Keratinocyte (primary cell): ENCODE results near the gene CHMP6. TPM values are rescaled to one million over a fixed set of nuclear protein-coding genes. Genes with fewer than 3 reads are reported as not detected.

ENCODE experiments used
- DNase-seq: peaks from one replicate; pipeline ENCODE4 v3.0.0-alpha.2; 2011; ENCODE audit warnings: low read depth, missing footprints, low spot score
- FAIRE-seq: peaks from 2 replicates; lab custom pipeline; 2011; peaks lifted over from hg19 to GRCh38; lab: Jason Lieb, UNC
- H2AFZ ChIP-seq: 2 replicates; pipeline ENCODE4 v1.6.0; 2012; ENCODE audit warnings: low read length, control low read depth, inconsistent platforms; ENCODE audit not compliant: control insufficient read depth
- H3K27ac ChIP-seq: 2 replicates; pipeline ENCODE4 v1.5.1; 2011; ENCODE audit warnings: low read length; ENCODE audit not compliant: control insufficient read depth, insufficient read depth
- H3K27me3 ChIP-seq: 3 replicates; pipeline ENCODE4 v1.6.0; 2011; ENCODE audit warnings: low read length; ENCODE audit not compliant: control insufficient read depth, insufficient read depth; ENCODE audit errors: extremely low read depth
- H3K36me3 ChIP-seq, 2 experiments: 2 replicates in 1 of 2; 3 replicates in 1 of 2; pipeline ENCODE4 v1.5.1; 2011; ENCODE audit warnings: low read length in 2 of 2, mild to moderate bottlenecking in 1 of 2; ENCODE audit not compliant: control insufficient read depth in 2 of 2, insufficient read depth in 2 of 2; ENCODE audit errors: extremely low read depth in 1 of 2
- H3K4me1 ChIP-seq: 3 replicates; pipeline ENCODE4 v1.5.1; 2011; ENCODE audit warnings: low read length; ENCODE audit not compliant: control insufficient read depth, insufficient read depth; ENCODE audit errors: extremely low read depth
- H3K4me2 ChIP-seq: 3 replicates; pipeline ENCODE4 v1.6.0; 2011; ENCODE audit warnings: low read depth, low read length; ENCODE audit not compliant: control insufficient read depth, insufficient read depth; ENCODE audit errors: extremely low read depth
- H3K4me3 ChIP-seq, 3 experiments: fragments of 200-600 bp in 1 of 3; sonication (generic) in 1 of 3; 2 replicates in 2 of 3; 3 replicates in 1 of 3; pipeline ENCODE4 v1.5.1; 2011 to 2016; ENCODE audit warnings: low read length in 3 of 3, mild to moderate bottlenecking in 3 of 3, control low read depth in 2 of 3, inconsistent platforms in 1 of 3, low read depth in 1 of 3, mixed read lengths in 1 of 3, mixed run types in 1 of 3, moderate library complexity in 1 of 3; ENCODE audit not compliant: control insufficient read depth in 2 of 3, insufficient read depth in 2 of 3; ENCODE audit errors: extremely low read depth in 1 of 3
- H3K79me2 ChIP-seq: 2 replicates; pipeline ENCODE4 v1.6.0; 2012; ENCODE audit warnings: low read length; ENCODE audit not compliant: control insufficient read depth, insufficient read depth
- H3K9ac ChIP-seq: 3 replicates; pipeline ENCODE4 v1.6.0; 2011; ENCODE audit warnings: low read length; ENCODE audit not compliant: control insufficient read depth, insufficient read depth; ENCODE audit errors: extremely low read depth
- H3K9me1 ChIP-seq: 3 replicates; pipeline ENCODE4 v1.6.0; 2011; ENCODE audit warnings: low read length; ENCODE audit not compliant: control insufficient read depth, insufficient read depth; ENCODE audit errors: extremely low read depth
- H3K9me3 ChIP-seq: 2 replicates; pipeline ENCODE4 v1.5.1; 2012; ENCODE audit warnings: low read depth, low read length; ENCODE audit not compliant: control insufficient read depth
- H4K20me1 ChIP-seq: 3 replicates; pipeline ENCODE4 v1.6.0; 2011; ENCODE audit warnings: low read length; ENCODE audit not compliant: control insufficient read depth, insufficient read depth; ENCODE audit errors: extremely low read depth
- CTCF ChIP-seq, 3 experiments: IDR thresholded peaks in 1 of 3; conservative IDR thresholded peaks in 1 of 3; optimal IDR thresholded peaks in 1 of 3; 2 replicates in 2 of 3; 3 replicates in 1 of 3; pipeline versions ENCODE3 to v1.5.1; 2011; ENCODE audit warnings: low read length in 3 of 3, mild to moderate bottlenecking in 3 of 3, moderate library complexity in 2 of 3, control low read depth in 1 of 3, inconsistent platforms in 1 of 3; ENCODE audit not compliant: insufficient read depth in 2 of 3; ENCODE audit errors: extremely low read depth in 1 of 3
- EZH2 ChIP-seq: IDR thresholded peaks from one replicate; pipeline ENCODE4 v1.6.1; 2012; ENCODE audit warnings: inconsistent platforms, mild to moderate bottlenecking, low read length, moderate library complexity
- dilution Hi-C: fragments of 300-500 bp; cut with MboI; formaldehyde crosslinking; loops from one replicate; pipeline ENCODE4 v1.7.0; 2020; ENCODE audit warnings: low sequenced_read_pairs; ENCODE audit not compliant: extremely low pct_ligation_motif_present
- polyA plus RNA-seq, 5 experiments: library from polyadenylated mRNA; depleted of rRNA in 3 of 5; stranded (reverse) in 3 of 5; stranded (forward) in 1 of 5; unstranded in 1 of 5; fragments of >200 nt; gene quantifications; 1 replicate in 1 of 5; 2 replicates in 3 of 5; 3 replicates in 1 of 5; pipeline versions ENCODE4 v1.2.1 to v1.2.3, GENCODE V29; 2011 to 2012; ENCODE audit warnings: missing spikeins in 2 of 5, low read depth in 1 of 5, low replicate concordance in 1 of 5

The CHMP6 gene
- polyA plus RNA-seq, 1 donor (not counting 4 experiments of a cell fraction or from before 2014, with no cell fraction given): 20.9 TPM

- no peak overlapping the region for H3K4me2 ChIP-seq
- no peak for TF ChIP-seq CTCF (optimal IDR thresholded peaks at IDR 0.05 in 1 of 3, IDR thresholded peaks at IDR 0.05 in 1 of 3, conservative IDR thresholded peaks at IDR 0.05 in 1 of 3; ENCODE audit: extremely low read depth in 1 of 3, insufficient read depth in 2 of 3, low read length in 3 of 3)
- TF ChIP-seq EZH2: no peak
- no peaks in the 10 kb centered on the region for H3K79me2 ChIP-seq
- H3K4me1 ChIP-seq: peaks cover 23% of the 10 kb centered on the region
- DNase-seq: no peak
- no peak for FAIRE-seq
- H3K27ac ChIP-seq: no peak overlapping the region
- peaks cover 7% of the 10 kb centered on the region for H3K27me3 ChIP-seq
- no peaks in the 10 kb centered on the region for H3K36me3 ChIP-seq
- H4K20me1 ChIP-seq: no peaks in the 10 kb centered on the region
- dilution Hi-C loops: no loop called here
- H2AFZ ChIP-seq: no peak overlapping the region
- H3K4me3 ChIP-seq: no peak overlapping the region
- no peak overlapping the region for H3K9ac ChIP-seq
- peaks cover 5% of the 10 kb centered on the region for H3K9me3 ChIP-seq
- no peaks in the 10 kb centered on the region for H3K9me1 ChIP-seq
Measured at GRCh38 chr17:81020443-81020766, 28.8 kb downstream of the CHMP6 start.

GRCh38 chr17:81020767-81021497, 29.3 kb downstream of the CHMP6 start:
- DNase-seq (no peak), FAIRE-seq (no peak)
- Histone ChIP-seq H3K36me3 (no peaks in the 10 kb centered on the region), H3K4me2 (no peak overlapping the region), H3K9me3 (peaks cover 5% of the 10 kb centered on the region), H4K20me1 (no peaks in the 10 kb centered on the region), H2AFZ (peak overlapping the region; percentile 54), H3K4me3 (no peak overlapping the region), H3K27me3 (peaks cover 12% of the 10 kb centered on the region), H3K27ac (no peak overlapping the region), H3K9me1 (no peaks in the 10 kb centered on the region), H3K9ac (no peak overlapping the region), H3K4me1 (peaks cover 23% of the 10 kb centered on the region), H3K79me2 (no peaks in the 10 kb centered on the region)
- dilution Hi-C loops: no loop called here
- TF ChIP-seq EZH2: no peak
- TF ChIP-seq CTCF (optimal IDR thresholded peaks at IDR 0.05 in 1 of 3, IDR thresholded peaks at IDR 0.05 in 1 of 3, conservative IDR thresholded peaks at IDR 0.05 in 1 of 3; ENCODE audit: extremely low read depth in 1 of 3, insufficient read depth in 2 of 3, low read length in 3 of 3): no peak
